CD4-positive, alpha-beta T cell treated with Interleukin-2 at 100 ng/mL for 4 hours (primary cell): ENCODE measurements around the gene CERKL.
"Not testable (repeated sequence)": the region's sequence is repeated elsewhere in the genome, so short reads cannot be mapped to it uniquely, and the experiment has no call there.

Experiments
- DNase-seq: peaks from one replicate; pipeline ENCODE4 v3.0.0-alpha.2; 2020; ENCODE audit warnings: low spot score

Gene CERKL, protein sequence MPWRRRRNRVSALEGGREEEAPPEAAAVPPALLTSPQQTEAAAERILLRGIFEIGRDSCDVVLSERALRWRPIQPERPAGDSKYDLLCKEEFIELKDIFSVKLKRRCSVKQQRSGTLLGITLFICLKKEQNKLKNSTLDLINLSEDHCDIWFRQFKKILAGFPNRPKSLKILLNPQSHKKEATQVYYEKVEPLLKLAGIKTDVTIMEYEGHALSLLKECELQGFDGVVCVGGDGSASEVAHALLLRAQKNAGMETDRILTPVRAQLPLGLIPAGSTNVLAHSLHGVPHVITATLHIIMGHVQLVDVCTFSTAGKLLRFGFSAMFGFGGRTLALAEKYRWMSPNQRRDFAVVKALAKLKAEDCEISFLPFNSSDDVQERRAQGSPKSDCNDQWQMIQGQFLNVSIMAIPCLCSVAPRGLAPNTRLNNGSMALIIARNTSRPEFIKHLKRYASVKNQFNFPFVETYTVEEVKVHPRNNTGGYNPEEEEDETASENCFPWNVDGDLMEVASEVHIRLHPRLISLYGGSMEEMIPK

DNA sequence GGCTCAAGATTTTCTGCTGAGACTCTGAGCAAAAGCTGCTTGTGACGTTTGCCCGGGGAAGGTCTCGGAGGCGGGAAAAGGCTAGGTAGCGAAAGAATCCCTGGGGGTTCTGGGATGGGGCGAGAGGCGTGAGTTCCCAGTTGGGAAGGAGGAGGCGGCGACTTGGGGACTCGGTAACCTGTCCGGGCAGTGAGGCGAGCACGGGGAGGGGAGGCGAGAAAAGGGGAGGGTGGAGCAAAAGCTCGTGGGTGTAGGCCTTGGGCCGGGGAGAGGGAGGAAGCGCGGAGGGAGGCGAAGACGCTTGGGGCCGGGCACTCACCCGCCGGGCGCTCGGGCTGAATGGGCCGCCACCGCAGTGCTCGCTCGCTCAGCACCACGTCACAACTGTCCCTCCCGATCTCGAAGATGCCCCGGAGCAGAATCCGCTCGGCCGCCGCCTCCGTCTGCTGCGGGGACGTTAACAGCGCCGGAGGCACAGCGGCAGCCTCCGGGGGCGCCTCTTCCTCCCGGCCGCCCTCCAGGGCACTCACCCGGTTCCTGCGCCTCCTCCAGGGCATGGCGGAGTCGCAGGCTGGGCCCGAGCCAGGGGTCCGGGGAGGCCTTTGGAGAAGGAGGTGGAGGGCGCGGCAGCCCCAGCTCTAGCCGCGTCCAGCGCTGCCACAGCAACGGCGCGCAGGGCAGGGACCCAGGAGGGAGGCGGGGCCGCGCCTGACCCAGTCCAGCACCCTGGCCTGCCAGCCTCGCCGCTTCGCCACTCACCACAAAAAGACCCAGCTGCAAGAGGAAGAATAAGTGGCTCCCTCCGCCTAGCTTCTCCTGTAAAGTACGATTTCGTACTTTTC, at the start of gene CERKL:
CERKL (minus strand) TSS at position 656 of the 842 bp plus-strand sequence; CDS start at position 557, 99 bp downstream.
- no peak for DNase-seq

DNA sequence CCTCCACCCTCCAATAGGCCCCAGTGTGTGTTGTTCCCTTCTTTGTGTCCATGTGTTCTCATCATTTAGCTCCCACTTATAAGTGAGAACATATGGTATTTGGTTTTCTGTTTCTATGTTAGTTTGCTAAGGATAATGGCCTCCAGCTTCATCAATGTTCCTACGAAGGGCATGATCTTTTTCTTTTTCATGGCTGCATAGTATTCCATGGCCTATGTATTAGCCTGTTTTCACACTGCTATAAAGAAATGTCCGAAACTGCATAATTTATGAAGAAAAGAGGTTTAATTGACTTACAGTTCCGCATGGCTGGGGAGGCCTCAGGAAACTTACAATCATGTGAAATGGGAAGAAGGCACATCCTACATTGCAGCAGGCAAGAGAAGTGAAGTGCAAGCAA, 45.6 kb upstream of the CERKL start:
- DNase-seq = not testable (repeated sequence)

DNA sequence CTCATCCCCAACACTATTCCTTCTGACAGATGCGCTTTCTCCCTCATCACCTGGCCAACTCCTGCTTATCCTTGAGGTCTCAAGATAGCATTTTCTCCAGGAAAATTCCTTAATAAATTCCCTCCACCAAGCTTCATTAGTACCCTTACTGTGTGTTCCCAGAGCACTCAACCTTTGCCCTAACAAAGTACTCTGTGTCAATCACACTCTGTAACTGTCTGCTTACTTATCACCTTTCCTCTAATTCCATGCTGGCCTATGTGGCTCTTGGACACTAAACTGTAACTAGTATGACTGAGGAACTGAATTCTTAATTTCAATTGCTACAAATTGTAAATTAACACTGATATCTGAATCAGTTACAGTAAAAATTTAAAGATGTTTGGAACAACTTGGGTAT, 41.3 kb upstream of the CERKL start:
- no peak for DNase-seq

DNA sequence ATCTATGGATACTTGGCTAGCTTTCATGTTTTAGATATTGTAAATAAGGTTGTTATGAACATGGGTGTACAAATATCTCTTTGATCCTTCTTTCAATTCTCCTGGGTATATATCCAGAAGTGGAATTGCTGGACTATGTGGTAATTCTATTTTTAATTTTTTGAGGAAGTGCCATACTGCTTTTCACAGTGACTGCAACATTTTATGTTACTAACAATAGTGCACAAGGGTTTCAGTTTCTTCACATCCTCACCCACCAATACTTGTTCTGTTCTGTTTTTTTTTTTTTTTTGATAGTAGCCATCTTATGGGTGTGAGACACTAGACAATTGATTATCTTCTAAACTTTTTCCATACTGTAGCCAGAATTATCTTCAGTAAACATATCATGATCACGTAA, 40.7 kb upstream of the CERKL start:
- no peak for DNase-seq

DNA sequence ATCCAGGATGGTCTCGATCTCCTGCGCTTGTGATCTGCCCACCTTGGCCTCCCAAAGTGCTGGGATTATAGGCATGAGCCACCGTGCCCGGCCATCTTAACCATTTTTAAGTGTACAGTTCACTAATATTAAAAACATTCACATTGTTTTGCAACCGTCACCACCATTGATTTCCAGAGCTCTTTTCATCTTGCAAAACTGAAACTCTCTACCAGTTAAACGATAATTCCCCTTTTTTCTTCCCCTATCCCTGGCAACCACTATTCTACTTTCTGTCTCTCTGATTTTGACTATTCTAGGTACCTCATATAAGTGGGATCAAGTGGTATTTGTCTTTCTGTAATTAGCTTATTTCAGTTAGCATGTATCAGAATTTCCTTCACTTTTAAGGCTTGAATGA, 40.2 kb upstream of the CERKL start:
- DNase-seq = no peak

DNA sequence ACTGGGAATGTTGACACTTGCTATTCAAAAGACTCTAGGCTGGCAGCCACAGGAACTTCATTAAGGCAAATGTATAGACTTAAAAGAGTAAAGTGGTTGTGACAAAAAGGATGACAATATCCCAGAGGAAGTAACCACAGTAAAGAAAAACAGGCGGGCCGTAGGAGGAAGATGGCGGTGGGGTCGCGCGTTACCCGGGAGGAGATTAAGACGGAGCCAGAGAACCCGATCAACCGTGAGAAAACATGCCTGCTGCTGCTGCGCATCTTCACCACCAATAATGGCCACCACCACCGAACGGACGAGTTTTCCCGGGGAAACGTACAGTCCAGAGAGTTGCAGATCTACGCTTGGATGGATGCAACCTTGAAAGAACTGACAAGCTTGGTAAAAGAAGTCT, 37.4 kb upstream of the CERKL start:
- no peak for DNase-seq

DNA sequence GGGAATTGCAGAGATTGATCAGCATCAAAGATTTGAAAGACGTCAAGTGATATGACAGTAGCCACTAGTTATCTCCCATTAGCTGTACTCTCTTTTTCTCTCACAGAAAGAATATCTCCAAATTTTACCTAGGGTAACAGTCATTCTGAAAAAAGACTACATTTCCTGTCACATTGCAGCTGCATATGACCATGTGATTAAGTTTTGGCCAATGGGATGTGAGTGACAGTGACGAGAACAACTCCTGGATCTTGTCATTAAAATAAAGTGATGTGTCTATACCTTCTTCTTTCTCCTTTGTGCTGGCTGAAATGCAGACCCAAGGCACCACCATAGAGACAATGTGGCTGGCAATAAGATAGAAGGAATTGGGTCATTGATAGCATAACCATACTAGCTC, 34.0 kb upstream of the CERKL start:
- no peak for DNase-seq

DNA sequence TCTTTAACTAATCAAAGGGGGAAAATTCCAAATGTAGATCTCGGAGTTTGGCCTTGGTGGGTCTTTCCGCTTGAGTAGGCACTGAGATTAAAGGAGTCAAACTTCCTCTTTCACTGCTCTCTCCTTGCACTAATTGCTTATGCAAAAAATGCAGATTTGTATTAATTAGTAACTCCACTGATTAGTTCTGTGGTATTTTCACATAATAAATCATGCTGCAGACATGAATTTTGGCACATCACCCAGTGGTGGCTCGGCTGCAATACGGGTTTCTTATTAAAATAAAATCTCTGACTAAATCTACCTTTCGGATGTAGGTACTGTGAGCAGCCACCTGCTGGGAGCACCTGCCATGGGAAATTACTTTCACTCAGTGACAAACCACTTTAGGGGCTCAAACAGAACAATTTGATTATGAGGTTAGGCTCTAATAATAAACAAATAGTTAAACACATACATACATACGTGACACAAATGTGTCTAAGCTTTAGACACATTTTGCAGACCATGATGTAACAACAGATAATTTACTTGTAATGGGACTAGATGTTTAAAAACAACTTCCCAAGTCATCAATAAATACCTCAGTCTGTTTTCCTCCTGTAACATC, 29.8 kb upstream of the CERKL start:
- DNase-seq = no peak

DNA sequence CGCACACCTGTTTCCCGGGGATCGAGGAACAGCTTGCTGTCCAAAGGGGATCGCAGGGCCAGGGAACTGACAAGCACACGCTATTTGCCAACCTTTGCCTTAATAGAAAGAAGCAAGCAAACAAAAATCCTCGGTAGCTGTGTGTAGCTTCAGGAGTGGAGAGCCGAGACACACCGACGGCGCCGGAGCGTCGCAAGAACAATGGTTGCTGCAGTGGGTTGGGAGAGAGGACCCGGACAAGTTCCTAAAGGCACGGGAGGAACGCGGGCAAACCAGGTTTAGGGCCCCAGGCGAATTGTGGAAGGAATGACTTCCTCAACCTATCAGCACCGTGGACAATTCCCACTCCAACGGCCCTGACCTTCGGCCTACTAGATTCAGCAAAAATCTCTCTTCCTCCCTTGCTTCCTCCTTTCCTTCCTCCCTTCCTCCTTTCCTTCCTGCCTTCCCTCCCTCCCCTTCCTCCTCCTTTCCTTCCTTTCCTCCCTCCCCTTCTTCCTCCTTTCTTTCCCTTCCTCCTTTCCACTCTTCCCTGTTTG, 28.3 kb upstream of the CERKL start:
- DNase-seq = no peak

DNA sequence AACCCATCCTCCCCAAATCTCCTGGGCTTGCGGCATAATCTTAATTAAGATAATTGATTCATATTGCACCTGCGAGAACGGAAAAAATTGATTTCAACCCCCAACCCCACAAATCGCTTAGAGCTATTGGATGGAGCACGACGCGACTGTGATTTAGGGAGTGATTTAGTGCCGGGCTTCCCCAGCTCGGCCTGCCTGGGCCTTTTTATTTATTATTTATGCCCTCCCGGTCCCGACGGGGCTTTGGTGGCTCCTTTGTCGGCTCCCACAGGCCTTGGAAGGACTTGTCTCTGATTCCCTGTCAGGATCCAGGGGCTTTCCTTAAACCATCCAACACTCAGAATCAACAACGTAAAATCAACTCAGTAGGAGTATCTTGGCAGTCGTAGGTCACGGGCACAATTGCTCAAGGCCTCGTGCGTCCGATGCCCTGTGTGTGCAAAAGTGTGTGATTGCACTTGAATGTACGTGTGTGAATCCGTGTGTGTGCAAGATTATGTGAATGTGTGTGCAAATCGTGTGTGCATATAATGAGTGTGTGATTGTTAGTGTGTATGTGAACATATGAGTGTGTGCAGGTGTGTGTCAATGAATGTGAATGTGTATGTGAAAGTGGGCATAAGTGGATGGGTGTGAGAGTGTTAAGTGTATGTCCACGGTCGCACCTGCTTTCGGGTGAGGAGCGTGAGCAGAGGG, 27.7 kb upstream of the CERKL start:
- DNase-seq = no peak

DNA sequence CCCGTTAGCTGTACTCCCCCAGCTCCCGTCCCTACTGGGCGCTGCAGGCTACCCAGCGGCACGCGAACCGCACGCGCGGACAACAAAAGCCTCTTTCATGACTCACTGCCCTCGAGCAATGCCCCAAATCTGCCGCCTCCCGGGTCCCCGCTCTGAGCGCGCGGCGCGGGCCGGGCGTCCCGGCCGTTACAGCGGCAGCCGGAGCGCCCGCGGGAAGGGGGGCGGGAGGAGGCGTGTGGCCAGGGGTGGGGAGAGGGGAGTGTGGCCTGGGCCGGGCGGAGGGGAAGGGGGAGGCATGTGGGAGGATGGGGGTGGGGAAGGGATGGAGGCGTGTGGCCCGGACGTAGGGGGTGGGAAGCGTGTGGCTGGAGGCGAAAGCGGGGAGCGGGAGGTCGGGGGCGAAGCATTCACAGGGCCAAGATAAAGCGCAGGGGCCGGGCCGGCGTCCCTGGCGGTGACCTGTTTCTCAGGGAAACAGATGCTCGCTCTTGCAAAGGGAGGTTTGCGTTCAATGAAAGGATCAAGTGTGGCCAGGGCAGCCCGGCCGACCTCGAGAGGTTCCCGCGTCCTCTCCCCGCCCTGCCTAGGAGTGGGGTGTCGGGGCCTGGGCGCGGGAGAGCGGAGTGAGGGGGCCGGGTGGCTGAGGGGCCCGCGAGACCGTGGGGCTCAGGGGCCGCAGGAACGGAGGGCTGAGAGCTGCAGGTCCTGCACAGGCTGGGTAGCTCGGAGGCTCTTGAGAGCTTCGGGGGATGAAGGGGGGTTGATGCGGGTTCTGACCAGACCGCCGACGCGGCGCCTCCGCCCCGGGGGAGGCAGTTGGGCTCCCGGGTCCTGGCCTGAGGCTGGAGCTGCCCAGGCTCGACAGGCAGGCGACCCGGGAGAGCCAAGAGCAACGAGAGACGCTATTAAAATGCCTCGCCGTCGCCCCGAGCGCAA, 26.9 kb upstream of the CERKL start:
- no peak for DNase-seq

DNA sequence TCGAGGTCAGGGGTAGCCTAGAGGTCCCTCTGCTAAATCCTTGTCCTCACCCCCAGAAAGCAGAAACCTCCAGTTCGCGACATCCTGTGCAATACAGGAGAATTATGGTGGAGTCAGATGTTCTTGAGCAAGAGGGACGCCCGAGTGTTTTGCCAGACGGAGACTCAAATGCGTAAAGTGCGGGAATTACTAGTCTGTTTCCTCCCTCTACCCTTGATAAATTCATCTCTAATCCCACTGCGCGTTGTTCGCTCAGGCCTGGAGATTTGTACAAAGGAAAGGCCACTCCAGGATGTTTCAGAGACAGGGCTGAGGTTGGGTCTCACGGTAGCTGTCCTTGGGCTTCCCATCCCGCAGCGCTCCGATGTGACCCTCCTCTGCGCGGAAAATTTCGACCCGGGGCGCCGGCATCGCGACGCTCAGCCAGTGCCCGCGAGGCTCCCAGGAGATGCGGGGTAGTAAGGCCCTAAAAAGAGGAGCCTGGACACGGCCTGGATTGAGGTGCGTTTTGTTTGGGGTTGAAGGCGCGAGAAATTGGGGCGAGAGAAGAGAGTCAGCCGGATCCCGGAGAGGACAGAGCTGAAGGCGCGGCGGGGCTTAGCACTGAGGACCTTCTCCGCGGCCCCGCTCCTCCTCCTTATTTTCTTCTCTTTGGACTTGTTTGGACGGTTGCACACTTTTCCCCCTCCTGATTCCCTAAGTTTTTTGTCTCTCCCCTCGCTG, 26.1 kb upstream of the CERKL start:
- DNase-seq = no peak

DNA sequence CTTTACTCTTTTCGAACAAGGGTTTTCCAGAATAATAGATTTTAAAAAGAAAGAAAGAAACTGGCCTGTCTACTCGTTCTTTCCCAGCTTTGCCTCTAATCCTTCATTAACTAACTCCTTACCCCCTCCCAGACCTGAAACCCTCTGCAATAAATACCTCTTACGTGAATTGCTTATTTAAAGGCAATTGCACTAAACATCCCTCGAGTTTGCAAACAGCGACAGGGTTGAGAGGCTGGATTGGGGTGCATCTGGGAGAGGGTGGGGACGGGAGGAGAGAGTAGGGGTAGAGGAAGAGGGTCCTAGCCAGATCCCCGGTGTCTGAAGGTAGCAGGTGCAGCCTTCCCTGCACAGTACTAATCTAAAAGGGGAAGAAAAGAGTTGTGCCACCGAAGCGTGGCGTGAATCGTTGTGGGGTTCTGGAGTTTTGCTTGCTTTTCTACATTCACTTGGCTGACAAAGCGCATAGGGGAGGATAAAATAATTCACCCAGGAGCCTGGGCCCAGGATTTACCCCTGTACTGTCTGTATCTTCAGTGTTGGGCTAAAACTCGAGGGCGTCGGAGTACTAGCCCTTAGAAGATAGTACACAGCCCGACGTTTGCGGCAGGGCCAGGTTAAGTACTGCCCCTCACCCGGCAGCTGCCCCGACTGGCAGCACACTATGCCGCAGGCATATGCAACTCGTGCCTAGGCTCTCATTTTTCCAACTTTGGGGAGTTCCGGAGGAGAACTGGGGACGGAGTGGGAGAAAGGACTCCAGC, 25.3 kb upstream of the CERKL start:
- no peak for DNase-seq

DNA sequence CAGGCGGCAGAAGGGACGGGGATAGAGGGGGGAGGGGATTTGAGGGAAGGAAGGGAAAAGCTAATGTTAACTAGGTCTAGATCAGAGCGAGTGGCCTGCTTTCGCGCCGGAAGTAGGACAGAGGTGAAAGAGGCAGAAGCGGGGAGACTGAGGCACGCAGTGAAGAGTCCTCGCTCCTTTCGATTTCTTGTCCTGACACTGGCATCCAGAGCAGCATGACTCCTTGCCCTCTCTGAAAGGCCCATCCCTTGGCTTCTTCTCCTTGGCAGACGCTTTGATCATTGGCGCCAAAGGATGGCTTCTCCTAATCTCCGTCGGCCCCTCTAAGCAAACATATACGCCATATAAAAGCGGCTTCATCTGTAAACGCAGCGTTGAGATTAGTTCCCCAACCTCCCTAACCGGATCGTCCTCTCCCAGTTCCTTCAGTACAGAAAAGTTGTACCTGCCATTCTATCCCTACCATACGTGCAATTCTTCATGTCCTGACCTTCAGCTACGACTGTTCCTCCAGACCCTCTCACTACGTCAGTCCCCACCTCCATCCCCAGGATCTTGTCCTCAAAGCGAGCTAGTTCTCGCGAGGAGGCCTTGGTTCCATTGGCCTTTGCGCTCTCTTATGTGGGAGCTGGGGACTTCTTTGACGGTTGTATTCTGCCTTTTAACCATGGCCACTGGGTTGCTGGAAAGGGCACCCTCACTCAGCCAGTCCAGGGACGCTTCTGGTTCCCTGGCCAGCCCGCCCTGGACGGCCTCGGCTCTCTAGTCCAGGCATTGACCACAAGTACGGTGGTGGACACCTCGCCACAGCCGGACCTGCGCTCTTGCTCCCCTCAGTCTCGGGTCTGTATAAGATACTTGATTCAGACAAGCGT, 24.3 kb upstream of the CERKL start:
- no peak for DNase-seq

DNA sequence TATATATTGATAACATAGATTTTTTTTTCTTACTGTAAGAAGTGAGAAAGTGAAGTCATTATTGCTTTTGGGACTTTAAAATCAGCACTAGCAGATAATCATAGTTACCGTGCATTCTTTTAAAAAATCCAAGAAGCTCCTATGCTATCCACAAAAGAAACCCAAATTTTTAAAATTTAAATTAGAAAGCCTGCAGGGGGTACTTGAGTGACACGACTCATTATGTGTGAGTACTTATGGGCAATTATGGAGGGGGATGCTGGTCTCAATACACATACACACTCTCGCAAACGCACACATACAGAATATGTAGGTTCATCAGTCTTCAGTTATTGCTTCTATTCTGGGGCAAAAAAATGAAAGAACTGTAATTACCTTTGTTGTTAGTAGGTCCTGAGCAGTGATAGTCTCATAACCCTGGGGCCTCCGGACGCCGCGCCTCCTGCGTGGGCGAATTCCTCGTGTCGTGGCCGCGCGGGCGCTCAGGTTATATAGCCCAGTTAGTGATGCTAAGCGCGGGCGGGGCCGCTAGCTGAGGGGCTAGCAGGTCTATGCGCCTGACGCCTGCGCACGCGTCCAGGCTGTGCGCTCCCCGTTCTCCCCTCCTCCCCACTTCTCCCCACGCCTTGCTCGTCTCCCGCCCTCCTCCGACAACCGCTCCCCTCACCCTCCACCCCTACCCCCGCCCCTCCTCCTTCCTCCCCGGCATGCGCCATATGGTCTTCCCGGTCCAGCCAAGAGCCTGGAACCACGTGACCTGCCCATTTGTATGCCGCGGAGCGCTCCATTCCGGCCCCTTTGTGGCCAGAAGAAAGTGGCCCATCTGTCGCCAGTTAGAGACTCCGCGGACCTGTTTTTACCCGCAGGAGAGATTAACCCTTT, 23.4 kb upstream of the CERKL start, which contains the start of gene NEUROD1:
NEUROD1 (minus strand) TSS at position 463 of the 882 bp plus-strand sequence. CDS start 1,657 bp downstream, outside the sequence.
- no peak for DNase-seq

DNA sequence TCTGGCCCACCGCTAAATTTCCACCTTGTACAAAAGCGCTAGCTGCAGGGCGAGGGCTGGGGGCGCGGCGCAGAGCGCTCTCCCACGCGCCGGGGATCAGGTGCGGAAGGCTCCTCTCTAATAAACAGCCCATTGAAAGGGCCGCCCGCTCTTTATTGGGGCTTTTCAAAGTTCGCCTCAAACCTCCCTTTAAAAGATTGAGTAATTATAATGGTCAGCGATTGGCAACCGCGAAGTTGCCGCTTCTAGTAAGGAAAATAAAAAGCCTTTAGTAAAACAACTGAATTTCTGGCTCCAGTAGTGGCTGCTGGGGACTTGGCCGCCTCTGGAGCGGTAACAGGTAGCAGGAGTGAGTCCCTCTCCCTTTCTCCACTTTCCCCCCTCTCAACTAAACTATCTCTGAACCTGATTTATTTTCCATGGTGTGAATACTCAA, 22.7 kb upstream of the CERKL start:
- no peak for DNase-seq
